PC-3 (cell line): Measurements from ENCODE around the gene CNDP1.

Experiments used
- EZH2 ChIP-seq: fragments of 300-600 bp; sonication (generic); IDR thresholded peaks from one replicate; pipeline ENCODE4 v1.6.1; 2017; ENCODE audit warnings: antibody characterized with exemption, mild to moderate bottlenecking, low read length; ENCODE audit not compliant: unreplicated experiment
- TF ChIP-seq, protein P1 (sequence below): fragments of 300-600 bp; sonication (generic); conservative IDR thresholded peaks from 2 replicates; pipeline ENCODE4 v1.5.1; 2017; ENCODE audit warnings: antibody characterized with exemption, low read depth, mild to moderate bottlenecking, low read length

DNA sequence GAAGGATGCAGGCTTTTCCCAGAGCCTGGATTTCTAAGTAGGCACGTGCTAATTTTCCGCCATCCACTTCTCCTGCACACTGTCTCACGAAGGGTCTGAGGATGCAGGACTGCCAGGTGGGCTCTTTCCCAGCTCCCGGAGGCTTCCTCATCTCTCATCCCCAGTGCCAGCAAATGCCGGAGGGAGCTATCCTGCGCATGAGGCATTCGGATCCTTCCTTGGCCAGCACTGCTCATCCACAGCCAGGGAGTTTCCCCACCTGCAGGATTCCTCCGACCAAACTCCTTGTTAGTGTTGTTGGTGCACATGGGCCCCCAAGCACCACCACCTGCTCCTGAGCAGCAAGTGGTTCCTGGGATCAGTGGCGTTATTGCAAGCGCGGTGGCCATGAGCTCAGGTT lies 5.0 kb downstream of the CNDP1 start:
- TF ChIP-seq EZH2 = no peak
- TF ChIP-seq, protein P1, sequence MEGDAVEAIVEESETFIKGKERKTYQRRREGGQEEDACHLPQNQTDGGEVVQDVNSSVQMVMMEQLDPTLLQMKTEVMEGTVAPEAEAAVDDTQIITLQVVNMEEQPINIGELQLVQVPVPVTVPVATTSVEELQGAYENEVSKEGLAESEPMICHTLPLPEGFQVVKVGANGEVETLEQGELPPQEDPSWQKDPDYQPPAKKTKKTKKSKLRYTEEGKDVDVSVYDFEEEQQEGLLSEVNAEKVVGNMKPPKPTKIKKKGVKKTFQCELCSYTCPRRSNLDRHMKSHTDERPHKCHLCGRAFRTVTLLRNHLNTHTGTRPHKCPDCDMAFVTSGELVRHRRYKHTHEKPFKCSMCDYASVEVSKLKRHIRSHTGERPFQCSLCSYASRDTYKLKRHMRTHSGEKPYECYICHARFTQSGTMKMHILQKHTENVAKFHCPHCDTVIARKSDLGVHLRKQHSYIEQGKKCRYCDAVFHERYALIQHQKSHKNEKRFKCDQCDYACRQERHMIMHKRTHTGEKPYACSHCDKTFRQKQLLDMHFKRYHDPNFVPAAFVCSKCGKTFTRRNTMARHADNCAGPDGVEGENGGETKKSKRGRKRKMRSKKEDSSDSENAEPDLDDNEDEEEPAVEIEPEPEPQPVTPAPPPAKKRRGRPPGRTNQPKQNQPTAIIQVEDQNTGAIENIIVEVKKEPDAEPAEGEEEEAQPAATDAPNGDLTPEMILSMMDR = no peak
